OCI-LY3 (cell line): ENCODE results near the gene MNAT1.

Experiments used
- EZH2phosphoT487 ChIP-seq: fragments of 200-600 bp; shearing (Covaris generic); IDR thresholded peaks from 2 replicates; pipeline ENCODE4 v1.6.1; 2018; ENCODE audit warnings: antibody characterized with exemption, mixed run types, low read depth
- TF ChIP-seq, protein P1 (sequence below): fragments of 200-600, 300-600 bp; sonication (generic); IDR thresholded peaks from 2 replicates; pipeline ENCODE4 v1.5.1; 2014; ENCODE audit warnings: antibody characterized with exemption, low read length, low read depth

DNA sequence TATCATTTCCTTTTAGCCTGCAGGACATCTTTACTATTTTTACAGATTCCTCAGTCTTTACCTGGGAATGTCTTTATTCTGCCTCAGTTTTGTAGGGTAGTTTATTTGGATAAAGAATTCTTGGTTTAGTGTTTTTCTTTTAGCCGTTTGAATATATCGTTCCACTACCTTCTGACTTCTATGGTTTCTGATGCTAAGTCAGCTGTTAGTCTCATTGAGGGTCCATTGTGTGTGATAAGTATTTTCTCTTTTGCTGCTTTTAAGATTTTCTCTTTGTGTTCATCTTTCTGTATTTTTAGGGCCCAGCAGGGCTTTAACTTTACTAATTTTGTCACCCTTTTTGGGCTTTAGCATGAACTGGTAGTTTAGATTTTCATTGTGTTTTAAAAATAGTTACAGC, 113.5 kb downstream of the MNAT1 start:
- TF ChIP-seq, protein P1, sequence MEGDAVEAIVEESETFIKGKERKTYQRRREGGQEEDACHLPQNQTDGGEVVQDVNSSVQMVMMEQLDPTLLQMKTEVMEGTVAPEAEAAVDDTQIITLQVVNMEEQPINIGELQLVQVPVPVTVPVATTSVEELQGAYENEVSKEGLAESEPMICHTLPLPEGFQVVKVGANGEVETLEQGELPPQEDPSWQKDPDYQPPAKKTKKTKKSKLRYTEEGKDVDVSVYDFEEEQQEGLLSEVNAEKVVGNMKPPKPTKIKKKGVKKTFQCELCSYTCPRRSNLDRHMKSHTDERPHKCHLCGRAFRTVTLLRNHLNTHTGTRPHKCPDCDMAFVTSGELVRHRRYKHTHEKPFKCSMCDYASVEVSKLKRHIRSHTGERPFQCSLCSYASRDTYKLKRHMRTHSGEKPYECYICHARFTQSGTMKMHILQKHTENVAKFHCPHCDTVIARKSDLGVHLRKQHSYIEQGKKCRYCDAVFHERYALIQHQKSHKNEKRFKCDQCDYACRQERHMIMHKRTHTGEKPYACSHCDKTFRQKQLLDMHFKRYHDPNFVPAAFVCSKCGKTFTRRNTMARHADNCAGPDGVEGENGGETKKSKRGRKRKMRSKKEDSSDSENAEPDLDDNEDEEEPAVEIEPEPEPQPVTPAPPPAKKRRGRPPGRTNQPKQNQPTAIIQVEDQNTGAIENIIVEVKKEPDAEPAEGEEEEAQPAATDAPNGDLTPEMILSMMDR: no peak
- TF ChIP-seq EZH2phosphoT487: no peak
